ENCODE results near the gene MGME1. TPM values are rescaled to one million over a fixed set of nuclear protein-coding genes. Genes with fewer than 3 reads are reported as not detected.

Gene MGME1
- total RNA-seq, 2 experiments from 2014 or later, result 28.2 to 30.5 TPM

- intact Hi-C loops (cut with micrococcal nuclease), result no loop called here
- Mint-ChIP-seq H3K4me3 (no peak overlapping the region), H3K9me3 (no peaks in the 10 kb centered on the region), H3K27ac (no peak overlapping the region), H3K4me1 (ENCODE audit: low read depth) (no peaks in the 10 kb centered on the region), H3K27me3 (peaks cover 1% of the 10 kb centered on the region), H3K36me3 (ENCODE audit: low read depth) (no peaks in the 10 kb centered on the region)
- CTCF ChIA-PET, result no interaction called here
- POLR2A ChIA-PET, result no interaction called here
- no peak for DNase-seq
- ATAC-seq, result no peak
- no peak for TF ChIP-seq CTCF (IDR thresholded peaks at IDR 0.05)
These were observed 63.2 kb downstream of the MGME1 start for GRCh38 chr20:18031888-18032509.

GRCh38 chr20:18032977-18033892 is 64.4 kb downstream of the MGME1 start:
- no peaks in the 10 kb centered on the region for H3K36me3 Mint-ChIP-seq (ENCODE audit: low read depth)
- intact Hi-C loops (cut with micrococcal nuclease), result no loop called here
- no peaks in the 10 kb centered on the region for H3K4me1 Mint-ChIP-seq (ENCODE audit: low read depth)
- H3K4me3 Mint-ChIP-seq, result no peak overlapping the region
- H3K9me3 Mint-ChIP-seq, result no peaks in the 10 kb centered on the region
- ChIA-PET CTCF (no interaction called here), POLR2A (no interaction called here)
- no peak overlapping the region for H3K27ac Mint-ChIP-seq
- ATAC-seq (no peak), DNase-seq (no peak)
- peaks cover 4% of the 10 kb centered on the region for H3K27me3 Mint-ChIP-seq
- no peak for TF ChIP-seq CTCF (IDR thresholded peaks at IDR 0.05)

GRCh38 chr20:18034039-18034438 is 65.2 kb downstream of the MGME1 start:
- Mint-ChIP-seq H3K27ac (no peak overlapping the region), H3K9me3 (no peaks in the 10 kb centered on the region), H3K4me3 (no peak overlapping the region), H3K27me3 (peaks cover 5% of the 10 kb centered on the region), H3K4me1 (ENCODE audit: low read depth) (no peaks in the 10 kb centered on the region), H3K36me3 (ENCODE audit: low read depth) (no peaks in the 10 kb centered on the region)
- DNase-seq (no peak), ATAC-seq (no peak)
- POLR2A ChIA-PET, result interaction anchor here (0.6 kb wide), 1 partner anchor 17 kb away, joined by 3 read pairs; no protein-coding TSS in a partner anchor
- CTCF ChIA-PET, result no interaction called here
- no peak for TF ChIP-seq CTCF (IDR thresholded peaks at IDR 0.05)
- intact Hi-C loops (cut with micrococcal nuclease), result no loop called here

GRCh38 chr20:18039063-18039462 is 70.2 kb downstream of the MGME1 start:
- intact Hi-C loops (cut with micrococcal nuclease), result no loop called here
- H3K27me3 Mint-ChIP-seq, result peaks cover 13% of the 10 kb centered on the region
- no peaks in the 10 kb centered on the region for H3K9me3 Mint-ChIP-seq
- TF ChIP-seq CTCF (IDR thresholded peaks at IDR 0.05), result no peak
- DNase-seq, result no peak
- ChIA-PET POLR2A (no interaction called here), CTCF (no interaction called here)
- H3K4me1 Mint-ChIP-seq (ENCODE audit: low read depth), result no peaks in the 10 kb centered on the region
- H3K27ac Mint-ChIP-seq, result no peak overlapping the region
- H3K4me3 Mint-ChIP-seq, result no peak overlapping the region
- ATAC-seq, result no peak
- no peaks in the 10 kb centered on the region for H3K36me3 Mint-ChIP-seq (ENCODE audit: low read depth)

Other genes with a start within 250 kb of the MGME1 start
- 100 to 1,000 TPM; 222 to 249 TPM for gene SNX5, start 224 bp upstream of the MGME1 start, total RNA-seq
- not detected for gene OVOL2, start 88.9 kb downstream of the MGME1 start, total RNA-seq
- gene KAT14, start 168.8 kb downstream of the MGME1 start, total RNA-seq, result 10 to 100 TPM; 17.9 to 18.4 TPM
- 10 to 100 TPM; 17.2 to 19.4 TPM for gene PET117, start 168.8 kb downstream of the MGME1 start, total RNA-seq